Transverse colon (tissue), 4 donors: Measurements from ENCODE around the gene ACAD11.

Experiments
- POLR2A ChIP-seq: fragments of 450-650 bp; IDR thresholded peaks from one replicate; pipeline ENCODE4 v1.6.1; 2016; ENCODE audit warnings: antibody characterized with exemption, mild to moderate bottlenecking, moderate library complexity
- POLR2AphosphoS5 ChIP-seq, 3 donors: sonication (generic); formaldehyde crosslinking; IDR thresholded peaks; one replicate each; pipeline ENCODE4 v1.6.1; 2016; ENCODE audit warnings: antibody characterized with exemption in 3 of 3
- TF ChIP-seq, protein P1 (sequence below), 5 experiments: fragments of 200-600 bp in 3 of 5; fragments of 450-650 bp in 2 of 5; sonication (generic) in 3 of 5; IDR thresholded peaks; 1 replicate in 2 of 5; 2 replicates in 3 of 5; pipeline ENCODE4 v1.5.1; 2016 to 2017; ENCODE audit warnings: antibody characterized with exemption in 5 of 5, inconsistent platforms in 3 of 5, mild to moderate bottlenecking in 2 of 5, moderate library complexity in 1 of 5

DNA sequence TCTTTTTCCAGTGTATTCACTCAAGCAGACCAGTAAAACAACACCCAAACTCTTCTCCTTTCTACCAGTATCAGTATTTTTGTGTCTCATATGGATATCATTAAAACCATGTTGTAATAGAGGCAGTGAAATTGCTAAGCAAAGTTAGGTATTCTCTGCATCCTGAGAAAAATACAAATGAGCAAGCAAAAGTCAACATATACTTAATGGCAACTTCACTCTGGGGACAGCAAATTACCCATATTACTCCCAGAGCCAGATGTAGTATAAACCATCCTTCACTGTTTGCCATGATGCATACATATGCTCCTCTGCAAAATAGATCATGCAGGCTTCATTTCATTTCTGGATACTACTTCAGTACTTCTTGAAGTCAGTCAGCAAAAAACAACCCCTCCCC is 22.6 kb upstream of the ACAD11 start:
- no peak for TF ChIP-seq POLR2AphosphoS5 (IDR thresholded peaks at IDR 0.05)
- TF ChIP-seq, protein P1, sequence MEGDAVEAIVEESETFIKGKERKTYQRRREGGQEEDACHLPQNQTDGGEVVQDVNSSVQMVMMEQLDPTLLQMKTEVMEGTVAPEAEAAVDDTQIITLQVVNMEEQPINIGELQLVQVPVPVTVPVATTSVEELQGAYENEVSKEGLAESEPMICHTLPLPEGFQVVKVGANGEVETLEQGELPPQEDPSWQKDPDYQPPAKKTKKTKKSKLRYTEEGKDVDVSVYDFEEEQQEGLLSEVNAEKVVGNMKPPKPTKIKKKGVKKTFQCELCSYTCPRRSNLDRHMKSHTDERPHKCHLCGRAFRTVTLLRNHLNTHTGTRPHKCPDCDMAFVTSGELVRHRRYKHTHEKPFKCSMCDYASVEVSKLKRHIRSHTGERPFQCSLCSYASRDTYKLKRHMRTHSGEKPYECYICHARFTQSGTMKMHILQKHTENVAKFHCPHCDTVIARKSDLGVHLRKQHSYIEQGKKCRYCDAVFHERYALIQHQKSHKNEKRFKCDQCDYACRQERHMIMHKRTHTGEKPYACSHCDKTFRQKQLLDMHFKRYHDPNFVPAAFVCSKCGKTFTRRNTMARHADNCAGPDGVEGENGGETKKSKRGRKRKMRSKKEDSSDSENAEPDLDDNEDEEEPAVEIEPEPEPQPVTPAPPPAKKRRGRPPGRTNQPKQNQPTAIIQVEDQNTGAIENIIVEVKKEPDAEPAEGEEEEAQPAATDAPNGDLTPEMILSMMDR (IDR thresholded peaks at IDR 0.05) = no peak
- no peak for TF ChIP-seq POLR2A
